ENCODE measurements around the gene LPCAT3.

LPCAT3 gene

DNA sequence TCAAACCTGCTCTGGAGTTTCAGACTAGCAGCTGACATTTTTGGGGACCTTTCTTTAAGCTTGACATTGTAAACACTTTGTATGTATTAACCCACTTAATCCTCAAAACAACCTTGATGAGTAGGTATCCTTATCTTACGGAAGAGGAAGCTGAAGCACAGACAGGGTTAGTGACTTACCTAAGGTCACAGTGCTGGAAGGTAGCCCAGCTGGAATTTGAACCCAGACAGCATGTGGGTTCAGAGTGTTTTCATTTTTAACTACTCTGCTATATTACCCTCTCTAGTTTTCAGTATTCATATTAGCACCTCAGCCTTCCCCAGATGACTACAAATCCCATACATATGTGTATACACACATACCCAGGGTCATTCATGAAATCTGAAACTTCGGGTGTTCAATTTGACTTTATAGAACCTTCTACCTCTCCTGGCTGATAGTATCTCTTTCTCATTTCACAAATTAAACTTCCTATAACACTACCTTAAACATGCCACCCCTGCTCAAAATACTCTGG, 13.9 kb downstream of the LPCAT3 start:
- FAIRE-seq (peak; percentile 4), DNase-seq (ENCODE audit: insufficient read length, low spot score) (no peak)

DNA sequence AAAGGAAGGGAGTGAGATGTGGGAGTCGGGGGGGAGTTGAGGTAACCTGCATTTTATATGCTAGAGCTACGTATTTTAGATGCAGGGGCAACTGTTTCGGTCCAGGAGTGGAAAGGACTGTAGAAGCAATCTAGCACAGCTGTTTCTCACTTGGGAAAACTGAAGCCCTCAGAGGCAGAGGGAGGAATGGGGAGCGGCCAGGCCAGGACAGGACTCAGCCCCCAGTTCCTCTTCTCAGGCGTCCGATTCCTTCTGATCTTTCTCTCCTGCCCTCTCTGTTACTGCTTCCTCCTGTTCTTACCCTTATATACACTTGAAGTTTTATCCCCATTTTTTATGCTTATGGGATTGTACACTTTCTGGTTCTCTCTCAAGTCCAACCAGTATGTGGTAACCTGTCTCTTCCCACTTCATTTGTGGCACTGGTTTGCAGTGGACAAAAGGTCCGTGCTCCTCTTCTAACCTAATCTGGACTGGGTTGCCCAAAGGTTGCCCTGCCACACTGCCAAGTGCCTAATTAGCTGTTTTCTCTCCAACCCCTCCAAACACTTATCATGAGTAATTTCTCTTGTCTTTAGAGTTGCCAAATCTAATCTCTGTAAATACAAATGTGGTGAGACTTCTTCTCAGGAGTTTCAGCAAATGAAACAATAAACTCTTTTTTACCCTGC, 16.2 kb downstream of the LPCAT3 start:
- no peak for DNase-seq (ENCODE audit: insufficient read length, low spot score)
- no peak for FAIRE-seq

DNA sequence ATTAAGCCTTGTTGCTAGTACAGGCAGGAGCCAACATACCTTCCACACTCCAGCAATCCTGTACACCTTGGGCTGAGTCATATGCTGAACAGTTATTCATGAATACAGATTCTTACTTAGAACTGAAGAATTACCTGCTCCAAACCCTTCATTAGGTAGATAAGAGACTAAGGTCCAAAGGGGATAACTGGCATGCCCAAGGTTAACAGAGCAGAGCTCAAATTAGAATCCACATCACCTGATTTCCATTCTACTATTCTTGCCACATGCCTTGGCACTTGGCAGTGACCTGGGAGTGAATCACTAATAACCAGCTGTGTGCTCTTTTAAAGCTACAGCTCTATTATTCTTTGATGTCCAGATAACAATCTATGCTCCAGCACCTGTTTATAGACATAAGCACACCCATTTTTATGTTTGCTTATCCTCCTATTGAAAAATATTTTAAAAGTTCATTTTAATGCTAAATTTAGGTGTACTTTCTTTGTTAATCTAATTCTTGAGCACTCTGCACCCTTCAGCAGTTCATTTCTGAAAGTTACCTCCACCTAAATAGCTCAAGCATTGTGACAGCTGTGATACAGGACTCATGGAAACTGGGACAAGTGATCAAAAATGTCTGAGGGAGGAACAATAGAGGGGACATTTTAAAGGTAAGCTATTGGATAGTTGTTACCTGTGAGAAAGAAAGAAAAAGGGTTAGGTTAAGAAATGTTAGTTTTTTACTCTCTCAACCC, 19.4 kb downstream of the LPCAT3 start:
- no peak for DNase-seq (ENCODE audit: insufficient read length, low spot score)
- peak; percentile 42 for FAIRE-seq

DNA sequence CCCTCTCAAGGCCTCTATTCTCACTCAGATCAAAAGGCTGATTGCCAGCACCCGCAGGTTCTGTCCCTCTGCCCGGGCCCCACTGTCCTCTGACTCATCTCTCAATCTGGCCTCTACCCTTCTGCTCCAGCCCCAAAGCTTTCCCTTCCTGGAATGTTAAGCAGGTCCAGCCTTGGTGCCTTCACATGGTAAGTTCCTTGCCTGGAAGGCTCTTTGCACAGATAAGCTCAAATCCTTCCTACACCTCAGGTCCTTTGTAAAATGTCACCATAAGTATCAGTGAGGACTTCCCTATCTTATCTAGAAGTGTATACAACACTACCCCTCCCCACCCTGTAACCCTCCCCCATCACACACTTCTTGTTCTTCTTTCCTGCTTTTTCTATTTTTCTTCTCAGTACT, 22.2 kb downstream of the LPCAT3 start:
- FAIRE-seq (peak; percentile 74), DNase-seq (ENCODE audit: insufficient read length, low spot score) (peak; percentile 63)

DNA sequence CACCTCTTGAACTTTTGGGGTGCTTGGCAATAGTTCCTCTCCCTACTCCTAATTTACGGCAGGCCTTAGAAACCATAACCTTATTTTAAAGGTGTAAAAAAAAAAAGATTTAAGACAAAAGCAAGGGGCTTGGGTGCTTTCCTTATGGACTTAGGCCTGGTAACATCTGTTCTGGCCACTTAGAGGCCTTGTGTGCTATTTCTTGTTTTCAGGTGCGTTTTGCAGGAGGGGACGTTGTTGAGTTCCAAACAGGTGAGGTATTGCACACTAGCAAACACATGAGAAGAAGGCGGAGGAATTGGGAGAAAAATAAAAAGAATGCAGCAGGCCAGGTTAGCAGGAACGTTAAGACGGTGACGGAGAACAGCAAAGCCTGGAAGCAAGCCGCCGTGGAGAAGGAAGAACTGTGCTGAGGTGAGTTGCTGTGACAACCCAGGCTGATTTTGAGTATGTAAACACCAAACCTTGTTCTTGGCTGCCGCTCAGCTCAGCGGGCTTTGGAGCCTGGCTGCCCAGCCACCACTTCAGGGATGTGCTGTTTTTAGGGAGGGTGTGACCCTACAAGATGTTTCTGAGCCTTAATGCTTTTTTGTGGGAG, 30.2 kb downstream of the LPCAT3 start:
- FAIRE-seq (no peak), DNase-seq (ENCODE audit: insufficient read length, low spot score) (no peak)

DNA sequence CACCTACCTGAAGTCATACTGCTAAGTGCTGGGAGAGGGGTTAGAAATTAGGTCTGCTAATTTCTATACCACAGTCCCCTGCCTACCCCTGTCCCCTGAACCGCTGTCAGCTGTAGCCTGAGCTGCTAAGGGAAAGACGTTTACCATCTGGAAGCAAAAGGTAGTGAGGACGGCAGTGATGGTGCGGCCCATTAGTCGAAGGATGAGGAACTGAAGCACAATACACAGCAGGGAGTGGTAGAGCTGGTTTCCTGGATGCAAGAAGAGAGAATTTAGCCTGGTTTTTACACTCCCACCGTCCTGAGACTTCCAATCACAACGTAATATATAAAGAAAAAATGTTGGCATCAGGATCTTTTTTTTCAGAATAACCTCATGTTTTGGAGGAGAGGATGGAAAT, 35.7 kb downstream of the LPCAT3 start:
- FAIRE-seq (no peak), DNase-seq (ENCODE audit: insufficient read length, low spot score) (no peak)

- FAIRE-seq (peak; percentile 46), DNase-seq (ENCODE audit: insufficient read length, low spot score) (no peak)
These were observed 36.9 kb downstream of the LPCAT3 start for GRCh38 chr12:6981152-6982052.

DNA sequence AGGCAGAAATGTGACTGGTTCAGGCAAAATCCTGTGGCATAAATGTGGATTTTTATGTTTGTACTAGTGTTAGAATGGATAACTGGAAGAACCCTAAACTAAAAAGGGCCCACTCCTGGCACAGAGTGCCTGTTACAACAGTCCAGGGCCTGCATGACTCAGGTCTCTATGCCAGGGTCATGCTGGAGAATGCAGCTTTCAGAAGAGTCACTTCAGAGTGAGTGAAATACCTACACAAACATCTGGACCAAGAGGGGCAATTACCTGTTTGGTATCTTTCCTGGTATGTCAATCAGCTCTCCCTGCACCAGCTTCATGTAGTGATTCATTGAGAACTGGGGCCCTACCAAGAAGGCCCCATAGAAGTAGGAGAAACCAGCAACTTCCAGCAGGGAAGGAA, 37.5 kb downstream of the LPCAT3 start:
- FAIRE-seq (no peak), DNase-seq (ENCODE audit: insufficient read length, low spot score) (no peak)

DNA sequence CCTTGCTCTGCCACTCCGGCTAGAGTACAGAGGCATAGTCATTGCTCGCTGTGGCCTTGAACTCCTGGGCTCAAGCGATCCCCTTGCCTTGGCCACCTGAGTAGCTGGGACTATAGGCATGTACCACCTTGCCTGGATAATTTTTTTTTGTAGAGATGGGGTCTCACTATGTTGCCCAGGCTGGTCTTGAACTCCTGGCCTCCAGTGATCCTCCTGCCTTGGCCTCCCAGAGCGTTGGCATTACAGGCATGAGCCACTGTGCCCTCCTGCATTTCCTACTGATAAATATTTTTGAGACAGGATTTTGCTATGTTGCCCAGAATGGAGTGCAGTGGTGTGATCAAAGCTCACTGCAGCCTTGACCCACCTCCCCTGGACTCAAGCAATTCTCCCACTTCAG, 38.2 kb downstream of the LPCAT3 start:
- DNase-seq (ENCODE audit: insufficient read length, low spot score), result no peak
- FAIRE-seq, result no peak

DNA sequence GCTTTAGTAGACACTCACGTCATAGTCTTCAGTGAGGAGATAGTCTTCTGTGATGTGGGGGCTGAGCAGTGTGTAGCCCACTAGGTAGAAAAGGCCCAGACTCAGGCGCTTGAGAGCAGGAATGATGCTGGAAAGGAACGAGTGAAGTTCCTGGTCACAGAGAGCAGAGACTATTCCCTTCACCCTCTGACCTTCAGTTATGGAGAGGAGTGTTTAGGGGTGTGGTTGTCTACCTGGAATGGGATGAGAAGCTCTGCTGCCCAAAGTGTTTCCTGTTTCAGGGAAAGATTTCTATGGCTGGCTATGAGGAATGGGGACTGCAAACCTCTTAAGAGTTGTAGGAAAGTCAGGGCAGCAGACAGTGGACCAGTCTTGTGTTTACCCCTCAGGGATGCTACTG, 38.8 kb downstream of the LPCAT3 start:
- FAIRE-seq, result peak; percentile 73

DNA sequence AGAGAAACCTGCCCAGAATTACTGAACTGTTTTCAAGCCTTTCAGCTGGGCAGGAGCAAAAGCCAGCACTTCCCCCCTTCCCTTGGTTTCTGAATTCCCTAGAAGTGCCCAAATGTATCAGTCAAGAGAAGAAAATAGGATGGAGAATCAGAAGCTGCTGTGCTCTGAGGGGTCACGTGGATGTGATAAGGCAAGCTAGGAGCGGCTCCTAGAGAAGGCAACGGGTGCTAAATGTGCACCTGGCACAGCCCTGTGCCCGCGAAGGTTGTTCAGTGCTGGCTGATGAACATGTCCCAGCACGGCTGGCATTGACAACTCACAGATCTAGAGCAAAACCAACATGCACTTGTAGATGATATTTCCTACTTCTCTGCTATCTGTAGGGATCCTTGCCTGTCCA, 39.3 kb downstream of the LPCAT3 start:
- no peak for DNase-seq (ENCODE audit: insufficient read length, low spot score)
- no peak for FAIRE-seq

More for the DNA sequence above, 38.8 kb downstream of the LPCAT3 start:
- DNase-seq (ENCODE audit: insufficient read length, low spot score), result no peak

DNA sequence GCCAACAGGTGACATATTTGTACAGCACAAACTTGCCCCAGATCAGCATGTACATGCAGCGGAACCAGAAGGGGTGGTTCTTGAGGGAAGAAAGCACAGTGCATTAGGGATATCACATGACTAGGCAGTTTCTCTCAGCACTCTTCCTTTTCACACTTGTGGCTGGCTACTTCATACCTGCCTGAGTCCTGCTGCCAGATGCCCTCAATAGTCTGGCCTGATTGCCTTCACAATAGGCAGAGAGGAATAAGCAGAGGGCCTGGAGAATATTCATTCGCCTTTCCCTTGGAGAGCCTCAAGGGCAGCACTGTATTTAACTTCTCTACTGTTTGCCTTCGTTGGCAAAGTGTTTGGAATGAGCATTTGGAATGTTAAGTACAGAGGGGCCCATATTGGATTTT, 39.7 kb downstream of the LPCAT3 start:
- DNase-seq (ENCODE audit: insufficient read length, low spot score) (no peak), FAIRE-seq (peak; percentile 20)

DNA sequence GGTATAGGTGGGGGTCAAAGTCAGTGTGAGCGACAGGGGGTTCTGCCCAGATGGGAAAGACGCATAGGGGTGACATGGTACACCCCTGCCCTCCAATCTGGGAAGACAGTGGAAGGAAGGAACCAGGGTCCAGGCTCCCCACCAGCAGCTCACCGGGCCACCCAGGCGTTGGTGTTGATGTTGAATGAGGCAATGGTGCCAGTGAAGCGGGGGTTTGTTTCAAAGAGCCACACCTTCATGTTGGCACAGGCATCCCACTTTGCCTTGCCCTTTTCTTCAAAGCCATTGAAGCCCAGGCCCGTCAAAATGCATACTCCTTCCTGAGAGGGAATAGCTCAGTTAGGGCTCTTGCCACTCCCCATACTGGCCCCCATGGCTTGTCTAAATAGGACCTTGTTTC, 40.1 kb downstream of the LPCAT3 start:
- no peak for FAIRE-seq
- no peak for DNase-seq (ENCODE audit: insufficient read length, low spot score)

- FAIRE-seq, result peak; percentile 54
- no peak for DNase-seq (ENCODE audit: insufficient read length, low spot score)
These were observed 40.6 kb downstream of the LPCAT3 start for GRCh38 chr12:6977653-6978052.

DNA sequence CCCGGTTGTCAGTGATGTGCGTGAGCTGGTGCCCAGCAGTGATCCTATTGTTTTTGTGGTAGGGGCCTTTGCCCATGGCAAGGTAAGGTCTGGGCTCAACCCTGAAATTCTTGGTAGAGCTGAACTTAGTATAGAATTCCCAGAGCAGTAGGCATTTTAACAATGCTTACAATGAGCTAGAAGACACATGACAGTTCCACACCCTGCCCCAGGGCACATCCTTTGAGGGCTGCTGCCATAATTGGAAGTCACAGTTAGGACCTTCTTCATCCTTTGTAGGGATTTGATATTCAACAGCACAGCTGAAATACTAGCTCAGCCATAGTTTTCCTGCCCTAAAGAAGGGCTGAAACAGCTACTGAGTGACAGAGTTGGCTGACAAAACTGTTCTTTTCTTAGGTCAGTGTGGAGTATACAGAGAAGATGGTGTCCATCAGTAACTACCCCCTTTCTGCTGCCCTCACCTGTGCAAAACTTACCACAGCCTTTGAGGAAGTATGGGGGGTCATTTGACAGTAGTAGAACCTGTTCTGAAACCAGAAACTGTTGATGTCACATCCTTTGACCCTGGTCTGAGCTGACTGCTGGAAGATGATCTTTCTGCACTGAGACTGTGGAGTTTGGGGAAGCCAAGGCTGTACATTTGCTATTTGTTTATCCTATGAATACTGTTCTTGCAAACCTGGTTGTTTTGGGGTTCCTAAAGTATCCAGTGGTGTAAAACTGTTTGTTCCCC, 42.8 kb downstream of the LPCAT3 start:
- FAIRE-seq, result no peak
- DNase-seq (ENCODE audit: insufficient read length, low spot score), result no peak

GRCh38 chr12:6974180-6974579, 44.1 kb downstream of the LPCAT3 start:
- no peak for DNase-seq (ENCODE audit: insufficient read length, low spot score)
- no peak for FAIRE-seq

DNA sequence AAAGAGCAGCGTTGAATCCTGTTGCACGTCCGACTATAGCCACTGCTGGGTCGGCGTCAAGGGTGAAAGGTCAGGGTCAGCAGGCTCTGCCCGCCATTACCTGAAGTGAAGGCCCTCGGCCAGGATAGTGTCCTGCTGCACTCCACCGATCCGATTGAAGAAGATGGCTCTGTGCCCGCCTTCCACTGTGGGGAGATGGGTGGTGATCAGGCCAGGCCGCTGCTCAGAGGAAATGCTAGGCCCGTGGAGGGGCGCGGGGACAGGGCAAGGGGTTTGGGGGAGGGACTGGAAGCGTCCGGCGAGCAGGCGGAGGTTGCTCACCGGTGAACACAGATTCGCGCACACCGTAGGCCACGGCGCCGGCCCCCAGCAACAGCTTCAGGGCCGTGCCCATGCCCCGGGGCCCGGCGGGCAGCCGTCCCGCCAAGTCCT, 48.2 kb downstream of the LPCAT3 start:
- FAIRE-seq (peak; percentile 42), DNase-seq (ENCODE audit: insufficient read length, low spot score) (no peak)

DNA sequence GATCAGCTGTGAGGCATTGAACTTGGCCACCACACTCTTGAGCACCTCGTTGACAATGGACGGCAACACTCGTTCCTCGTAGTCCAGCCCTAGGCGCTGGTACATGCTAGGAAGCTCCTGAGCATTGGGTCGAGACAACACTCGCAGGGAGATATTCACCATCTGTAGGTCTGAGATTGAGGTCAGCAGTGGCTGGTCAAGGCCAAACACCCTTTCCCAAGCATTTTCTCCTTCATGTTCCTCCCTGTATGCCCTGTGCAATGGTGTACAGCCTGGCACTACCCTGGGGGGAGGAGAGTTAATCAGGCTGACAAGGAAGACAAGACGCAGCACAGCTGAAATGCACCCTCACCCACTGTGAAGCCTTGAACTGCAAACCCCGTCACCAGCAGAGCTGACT, 49.9 kb downstream of the LPCAT3 start:
- DNase-seq (ENCODE audit: insufficient read length, low spot score) (no peak), FAIRE-seq (peak; percentile 60)

- no peak for DNase-seq (ENCODE audit: insufficient read length, low spot score)
- no peak for FAIRE-seq
These were observed 50.6 kb downstream of the LPCAT3 start for GRCh38 chr12:6967651-6968100.

- FAIRE-seq (no peak), DNase-seq (ENCODE audit: insufficient read length, low spot score) (no peak)
These were observed 51.9 kb downstream of the LPCAT3 start for GRCh38 chr12:6966351-6966750.

All from HTR-8/SVneo (cell line).